ENCODE data around the gene SRRM5. TPM values are rescaled to one million over a fixed set of nuclear protein-coding genes. Genes with fewer than 3 reads are reported as not detected.
A peak's percentile ranks its signal among the peaks of the same experiment; 100 is the strongest.

The SRRM5 gene
- total RNA-seq = under 1 TPM; 0.37 to 0.79 TPM

GRCh38 chr19:43611788-43612187 is at the start of gene SRRM5:
SRRM5 (plus strand) TSS chr19:43612088; CDS start chr19:43612122, 34 bp downstream.
- no peaks in the 10 kb centered on the region for H3K9me3 Mint-ChIP-seq (ENCODE audit: low read depth)
- ATAC-seq = no peak
- no peak for DNase-seq
- peaks cover 8% of the 10 kb centered on the region for H3K36me3 Mint-ChIP-seq
- no peak within 1 kb of the TSS for H3K4me3 Mint-ChIP-seq
- H3K27me3 Mint-ChIP-seq = no peaks in the 10 kb centered on the region
- no peaks in the 10 kb centered on the region for H3K4me1 Mint-ChIP-seq
- H3K27ac Mint-ChIP-seq = peak within 1 kb of the TSS; percentile 63
- CTCF ChIA-PET = no interaction called here

GRCh38 chr19:43562226-43562697 is 49.6 kb upstream of the SRRM5 start:
- ATAC-seq (no peak), DNase-seq (no peak)
- CTCF ChIA-PET = interaction anchor here (0.6 to 2.7 kb wide), 4 partner anchors 15 to 44 kb away, joined by 3 to 23 read pairs (median 3); partner anchors contain the start of gene IRGQ
- no peaks in the 10 kb centered on the region for H3K27me3 Mint-ChIP-seq
- H3K4me1 Mint-ChIP-seq = peaks cover 37% of the 10 kb centered on the region
- H3K4me3 Mint-ChIP-seq = peak overlapping the region; percentile 33
- peaks cover 27% of the 10 kb centered on the region for H3K36me3 Mint-ChIP-seq
- peak overlapping the region; percentile 92 for H3K27ac Mint-ChIP-seq
- no peaks in the 10 kb centered on the region for H3K9me3 Mint-ChIP-seq (ENCODE audit: low read depth)

GRCh38 chr19:43562698-43563241 is 49.1 kb upstream of the SRRM5 start:
- Mint-ChIP-seq H3K27ac (peak overlapping the region; percentile 92), H3K9me3 (ENCODE audit: low read depth) (no peaks in the 10 kb centered on the region), H3K4me1 (peaks cover 37% of the 10 kb centered on the region), H3K4me3 (peak overlapping the region; percentile 33), H3K27me3 (no peaks in the 10 kb centered on the region), H3K36me3 (peaks cover 24% of the 10 kb centered on the region)
- ATAC-seq = peak; percentile 90
- DNase-seq = peak; percentile 91
- CTCF ChIA-PET = interaction anchor here (0.6 to 5.5 kb wide), 5 partner anchors 7 to 45 kb away, joined by 3 to 23 read pairs (median 3); partner anchors contain the start of gene IRGQ

- peaks cover 37% of the 10 kb centered on the region for H3K4me1 Mint-ChIP-seq
- no peak for ATAC-seq
- H3K27ac Mint-ChIP-seq = peak overlapping the region; percentile 92
- H3K27me3 Mint-ChIP-seq = no peaks in the 10 kb centered on the region
- H3K36me3 Mint-ChIP-seq = peaks cover 23% of the 10 kb centered on the region
- CTCF ChIA-PET = interaction anchor here (0.6 to 5.5 kb wide), 3 partner anchors 8 to 1407 kb away, joined by 3 to 22 read pairs (median 3); no protein-coding TSS in a partner anchor
- no peaks in the 10 kb centered on the region for H3K9me3 Mint-ChIP-seq (ENCODE audit: low read depth)
- no peak for DNase-seq
- no peak overlapping the region for H3K4me3 Mint-ChIP-seq
Measured at GRCh38 chr19:43563816-43564457, 48.0 kb upstream of the SRRM5 start.

- no peak for ATAC-seq
- no peaks in the 10 kb centered on the region for H3K9me3 Mint-ChIP-seq (ENCODE audit: low read depth)
- H3K27me3 Mint-ChIP-seq = no peaks in the 10 kb centered on the region
- no peak overlapping the region for H3K4me3 Mint-ChIP-seq
- no peak for DNase-seq
- H3K36me3 Mint-ChIP-seq = peaks cover 22% of the 10 kb centered on the region
- H3K4me1 Mint-ChIP-seq = peaks cover 37% of the 10 kb centered on the region
- CTCF ChIA-PET = interaction anchor here (0.8 to 5.5 kb wide), 5 partner anchors 9 to 104 kb away, joined by 3 to 22 read pairs (median 3); partner anchors contain the start of genes IRGQ and ZNF576
- no peak overlapping the region for H3K27ac Mint-ChIP-seq
Measured at GRCh38 chr19:43564800-43565199, 47.1 kb upstream of the SRRM5 start.

GRCh38 chr19:43569657-43570056 is 42.2 kb upstream of the SRRM5 start:
- ATAC-seq (no peak), DNase-seq (no peak)
- H3K4me3 Mint-ChIP-seq = no peak overlapping the region
- H3K9me3 Mint-ChIP-seq (ENCODE audit: low read depth) = no peaks in the 10 kb centered on the region
- CTCF ChIA-PET = interaction anchor here (0.9 to 1.3 kb wide), 2 partner anchors 33 to 123 kb away, joined by 3 read pairs; no protein-coding TSS in a partner anchor
- peaks cover 17% of the 10 kb centered on the region for H3K4me1 Mint-ChIP-seq
- no peak overlapping the region for H3K27ac Mint-ChIP-seq
- peaks cover 5% of the 10 kb centered on the region for H3K36me3 Mint-ChIP-seq
- no peaks in the 10 kb centered on the region for H3K27me3 Mint-ChIP-seq

GRCh38 chr19:43570174-43570791 is 41.6 kb upstream of the SRRM5 start:
- CTCF ChIA-PET = no interaction called here
- H3K36me3 Mint-ChIP-seq = peaks cover 5% of the 10 kb centered on the region
- no peak overlapping the region for H3K4me3 Mint-ChIP-seq
- peaks cover 23% of the 10 kb centered on the region for H3K4me1 Mint-ChIP-seq
- no peaks in the 10 kb centered on the region for H3K27me3 Mint-ChIP-seq
- H3K9me3 Mint-ChIP-seq (ENCODE audit: low read depth) = no peaks in the 10 kb centered on the region
- ATAC-seq (no peak), DNase-seq (no peak)
- H3K27ac Mint-ChIP-seq = peak overlapping the region; percentile 48

GRCh38 chr19:43572171-43572588 is 39.7 kb upstream of the SRRM5 start:
- no peak overlapping the region for H3K4me3 Mint-ChIP-seq
- H3K9me3 Mint-ChIP-seq (ENCODE audit: low read depth) = no peaks in the 10 kb centered on the region
- CTCF ChIA-PET = interaction anchor here (2.0 kb wide), 1 partner anchor 22 kb away, joined by 9 read pairs; no protein-coding TSS in a partner anchor
- DNase-seq (no peak), ATAC-seq (no peak)
- H3K27me3 Mint-ChIP-seq = no peaks in the 10 kb centered on the region
- no peak overlapping the region for H3K27ac Mint-ChIP-seq
- H3K36me3 Mint-ChIP-seq = peaks cover 3% of the 10 kb centered on the region
- peaks cover 33% of the 10 kb centered on the region for H3K4me1 Mint-ChIP-seq

GRCh38 chr19:43574424-43575155 is 37.3 kb upstream of the SRRM5 start:
- Mint-ChIP-seq H3K9me3 (ENCODE audit: low read depth) (no peaks in the 10 kb centered on the region), H3K36me3 (peaks cover 5% of the 10 kb centered on the region), H3K4me1 (peaks cover 43% of the 10 kb centered on the region), H3K27me3 (no peaks in the 10 kb centered on the region), H3K4me3 (peak overlapping the region; percentile 95), H3K27ac (peak overlapping the region; percentile 92)
- ATAC-seq (no peak), DNase-seq (no peak)
- CTCF ChIA-PET = interaction anchor here (0.7 to 3.0 kb wide), 10 partner anchors 10 to 128 kb away, joined by 3 to 38 read pairs (median 3); partner anchors contain the start of genes IRGQ, ZNF575 and ZNF576

- Mint-ChIP-seq H3K4me1 (peaks cover 45% of the 10 kb centered on the region), H3K27me3 (no peaks in the 10 kb centered on the region), H3K4me3 (peak within 1 kb of the TSS; percentile 95), H3K9me3 (ENCODE audit: low read depth) (no peaks in the 10 kb centered on the region), H3K36me3 (peaks cover 5% of the 10 kb centered on the region), H3K27ac (peak within 1 kb of the TSS; percentile 92)
- DNase-seq (peak; percentile 99), ATAC-seq (peak; percentile 97)
- CTCF ChIA-PET = interaction anchor here (0.7 to 3.0 kb wide), 8 partner anchors 9 to 128 kb away, joined by 3 to 38 read pairs (median 4); partner anchors contain the start of genes IRGQ, ZNF575 and ZNF576
Measured at GRCh38 chr19:43575156-43575950, 36.5 kb upstream of the SRRM5 start, which contains the start of the genes PINLYP and XRCC1. PINLYP (plus strand) TSS chr19:43575801; CDS start chr19:43577192, 1,391 bp downstream. XRCC1 (minus strand) TSS chr19:43575527; CDS start chr19:43575458, 69 bp downstream.

- DNase-seq = no peak
- ATAC-seq = no peak
- peaks cover 48% of the 10 kb centered on the region for H3K4me1 Mint-ChIP-seq
Measured at GRCh38 chr19:43575955-43576878, 35.7 kb upstream of the SRRM5 start.

More at GRCh38 chr19:43575955-43576878, 35.7 kb upstream of the SRRM5 start:
- H3K27me3 Mint-ChIP-seq = no peaks in the 10 kb centered on the region
- H3K27ac Mint-ChIP-seq = peak overlapping the region; percentile 63
- peaks cover 5% of the 10 kb centered on the region for H3K36me3 Mint-ChIP-seq
- CTCF ChIA-PET = interaction anchor here (2.9 to 3.0 kb wide), 2 partner anchors 19 to 21 kb away, joined by 17 to 38 read pairs; partner anchors contain the start of genes IRGQ and ZNF576
- peak overlapping the region; percentile 95 for H3K4me3 Mint-ChIP-seq
- no peaks in the 10 kb centered on the region for H3K9me3 Mint-ChIP-seq (ENCODE audit: low read depth)
